ENCODE results near the gene EEIG1.

GRCh38 chr9:127975376-127976315, 5.1 kb downstream of the EEIG1 start:
- no peak for TF ChIP-seq TAF1 (IDR thresholded peaks at IDR 0.05; ENCODE audit: borderline replicate concordance, insufficient read depth, low read length)
- no peak for TF ChIP-seq POLR2AphosphoS5 (IDR thresholded peaks at IDR 0.05; ENCODE audit: low read depth, low read length)
- TF ChIP-seq REST (IDR thresholded peaks at IDR 0.05; ENCODE audit: insufficient read depth in 1 of 2, low read depth in 2 of 2, low read length in 2 of 2) = no peak
- TF ChIP-seq SIN3A (IDR thresholded peaks at IDR 0.05; ENCODE audit: borderline replicate concordance, insufficient read depth, low read length) = no peak
